GM12878 (cell line): ENCODE data around the gene SLC25A33. TPM values are rescaled to one million over a fixed set of nuclear protein-coding genes. Genes with fewer than 3 reads are reported as not detected.

Experiments
- ATAC-seq: fragments of 200-7000 bp; cut with Tn5 transposase; 3 replicates; pipeline ENCODE4 v1.9.1; 2020; ENCODE audit warnings: mild to moderate bottlenecking, moderate library complexity
- BruUV-seq: library from RNA; stranded (reverse); fragments of 400-500 nt; replicated peaks from 2 replicates; lab custom pipeline; 2021; lab: Mats Ljungman, UMichigan
- CTCF ChIA-PET: fragments of 300-600 bp; sonication (Branson Sonifier 250); formaldehyde crosslinking; extraction: SDS; loops from one replicate; lab custom pipeline; 2021; ENCODE audit warnings: inconsistent platforms; lab: Yijun Ruan, JAX
- POLR2A ChIA-PET: fragments of 350-600 bp; formaldehyde crosslinking; extraction: SDS; loops from one replicate; lab custom pipeline; 2021; ENCODE audit warnings: inconsistent platforms; lab: Charles Lee
- RAD21 ChIA-PET: fragments of 300-600 bp; sonication (Branson Sonifier 250); formaldehyde crosslinking; loops from one replicate; lab custom pipeline; 2023; ENCODE audit warnings: antibody characterized with exemption; ENCODE audit not compliant: unreplicated experiment; lab: Charles Lee
- SMC1A ChIA-PET: fragments of 300-600 bp; sonication (Branson Sonifier 250); formaldehyde crosslinking; loops from one replicate; lab custom pipeline; 2023; ENCODE audit not compliant: unreplicated experiment, uncharacterized antibody; lab: Charles Lee
- DNase-seq: peaks from one replicate; pipeline ENCODE4 v3.0.0-alpha.2; 2011; ENCODE audit warnings: low read depth, low spot score
- FAIRE-seq: peaks from 3 replicates; lab custom pipeline; 2011; peaks lifted over from hg19 to GRCh38; lab: Jason Lieb, UNC
- H2AFZ ChIP-seq: 2 replicates; pipeline ENCODE4 v1.6.0; 2011; ENCODE audit warnings: low read depth, low read length, control low read depth; ENCODE audit not compliant: control insufficient read depth
- H3K27ac ChIP-seq: 2 replicates; pipeline ENCODE4 v1.5.1; 2011; ENCODE audit warnings: control low read depth; ENCODE audit not compliant: control insufficient read depth, insufficient read depth
- H3K27me3 ChIP-seq, 2 experiments: replicated peaks in 1 of 2; 2 replicates each; pipeline versions ENCODE4 v1.6.0 to v1.6.1; 2011; ENCODE audit warnings: low read length in 1 of 2; ENCODE audit not compliant: control insufficient read depth in 2 of 2, insufficient read depth in 2 of 2
- H3K36me3 ChIP-seq, 2 experiments: 2 replicates each; pipeline ENCODE4 v1.5.1; 2011; ENCODE audit warnings: low read length in 1 of 2; ENCODE audit not compliant: control insufficient read depth in 2 of 2, insufficient read depth in 2 of 2
- H3K4me1 ChIP-seq: 2 replicates; pipeline ENCODE4 v1.6.1; 2011; ENCODE audit warnings: mild to moderate bottlenecking, low read length, moderate library complexity, mixed read lengths; ENCODE audit not compliant: control insufficient read depth, insufficient read depth
- H3K4me2 ChIP-seq: 2 replicates; pipeline ENCODE4 v1.6.0; 2011; ENCODE audit warnings: control low read depth; ENCODE audit not compliant: control insufficient read depth, insufficient read depth
- H3K4me3 ChIP-seq: fragments of 200-600 bp; sonication (generic); 2 replicates; pipeline ENCODE4 v1.5.1; 2016
- H3K79me2 ChIP-seq: 2 replicates; pipeline ENCODE4 v1.6.0; 2011; ENCODE audit warnings: low read length; ENCODE audit not compliant: control insufficient read depth, insufficient read depth
- H3K9ac ChIP-seq: 2 replicates; pipeline ENCODE4 v1.8.0; 2011; ENCODE audit warnings: low read length, control low read depth, mixed read lengths; ENCODE audit not compliant: control insufficient read depth, insufficient read depth
- H3K9me3 ChIP-seq: replicated peaks from 3 replicates; pipeline ENCODE4 v1.5.1; 2011; ENCODE audit warnings: mild to moderate bottlenecking, low read length; ENCODE audit not compliant: control insufficient read depth, insufficient read depth
- H4K20me1 ChIP-seq: 2 replicates; pipeline ENCODE4 v1.6.0; 2011; ENCODE audit not compliant: control insufficient read depth, insufficient read depth
- DPF2 ChIP-seq: fragments of 450-650 bp; IDR thresholded peaks from 2 replicates; pipeline ENCODE4 v1.6.1; 2017; ENCODE audit warnings: mild to moderate bottlenecking
- EED ChIP-seq: sonication (generic); IDR thresholded peaks from 2 replicates; pipeline ENCODE4 v1.6.1; 2016; ENCODE audit warnings: antibody characterized with exemption, low read depth
- GATAD2B ChIP-seq: fragments of 450-650 bp; conservative IDR thresholded peaks from 2 replicates; pipeline ENCODE4 v1.6.1; 2017; ENCODE audit warnings: low read depth, mild to moderate bottlenecking, moderate library complexity
- MEF2B ChIP-seq: fragments of 450-650 bp; IDR thresholded peaks from 2 replicates; pipeline ENCODE4 v1.6.1; 2018; ENCODE audit warnings: mild to moderate bottlenecking, moderate library complexity; ENCODE audit not compliant: partially characterized antibody, poor library complexity, severe bottlenecking
- RUNX3 ChIP-seq: IDR thresholded peaks from 2 replicates; pipeline ENCODE4 v1.6.1; 2012; ENCODE audit warnings: low read length, inconsistent platforms
- SIN3A ChIP-seq: IDR thresholded peaks from 2 replicates; pipeline ENCODE4 v1.6.1; 2012; ENCODE audit warnings: low read depth, low read length, improper control_type of control experiment
- SP1 ChIP-seq: IDR thresholded peaks from one replicate; pipeline ENCODE4 v1.6.1; 2011; ENCODE audit warnings: low read depth, low read length
- SPI1 ChIP-seq: IDR thresholded peaks from 2 replicates; pipeline ENCODE4 v1.6.1; 2011; ENCODE audit warnings: low read depth, mild to moderate bottlenecking, low read length, moderate library complexity, borderline replicate concordance; ENCODE audit not compliant: insufficient read depth
- USF2 ChIP-seq: IDR thresholded peaks from 2 replicates; pipeline ENCODE4 v1.6.1; 2011; ENCODE audit warnings: low read depth, low read length, improper control_type of control experiment, borderline replicate concordance
- WGBS: methylation state at CpG from one replicate; pipeline ENCODE4 v1.1.6; 2016; ENCODE audit warnings: low lambda C conversion rate; ENCODE audit not compliant: insufficient replicate concordance, insufficient coverage; ENCODE audit errors: missing lambda C conversion rate; 5-methylcytosine and 5-hydroxymethylcytosine counted together
- in situ Hi-C: fragments of 300-500 bp; cut with MboI; formaldehyde crosslinking; loops from 9 replicates; pipeline ENCODE4 v1.14.3; 2018; ENCODE audit warnings: mixed read lengths
- intact Hi-C: fragments of 100-400 bp; cut with micrococcal nuclease; formaldehyde crosslinking; loops from one replicate; pipeline ENCODE4 v1.14.2; 2022; ENCODE audit not compliant: unreplicated experiment
- polyA plus RNA-seq, 11 experiments: library from polyadenylated mRNA; depleted of rRNA in 4 of 11; unstranded in 6 of 11; stranded (reverse) in 5 of 11; fragments of >200 nt; fragmentation: Nextera tagmentation in 4 of 11; fragmentation: Illumina TruSeq in 1 of 11; extraction: Ambion mirVana in 4 of 11; extraction: Trizol in 1 of 11; gene quantifications; 1 replicate in 1 of 11; 2 replicates in 10 of 11; pipeline versions ENCODE4 v1.2.1 to v1.2.3, GENCODE V29; 2011 to 2016; ENCODE audit warnings: inconsistent platforms in 2 of 11, missing spikeins in 2 of 11, low read depth in 1 of 11
- total RNA-seq, 4 experiments: library from RNA; depleted of rRNA in 3 of 4; stranded (reverse); fragments of >200 nt in 3 of 4; fragmentation: Illumina TruSeq in 1 of 4; extraction: Trizol in 1 of 4; gene quantifications; 2 replicates each; pipeline versions ENCODE4 v1.2.1 to v1.2.3, GENCODE V29; 2013 to 2021

Gene SLC25A33
- total and polyA plus RNA-seq, 10 of the 15 experiments (the other 5 are each of a cell fraction or from before 2014, with no cell fraction given), result 1.7 to 11.2 (median 8.4) TPM

DNA sequence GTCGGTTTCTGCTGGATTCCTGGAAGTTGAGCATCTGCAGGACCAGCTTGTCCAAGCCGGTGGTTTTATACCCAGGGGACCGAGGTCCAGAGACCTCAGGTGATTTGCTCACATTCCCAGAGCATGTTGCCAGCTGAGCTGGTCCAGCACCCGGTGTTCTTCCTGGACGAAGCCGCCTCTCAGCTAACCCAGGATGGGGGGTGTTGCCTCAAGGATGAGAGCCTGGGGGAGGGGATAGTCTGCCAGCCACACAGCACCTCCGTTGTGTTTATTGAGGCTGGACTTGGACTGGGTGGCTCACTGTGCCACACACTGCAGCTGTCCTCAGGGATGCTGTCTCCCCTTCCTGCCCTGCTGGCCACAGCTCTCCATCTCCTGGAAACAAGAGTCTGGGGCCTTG lies 50.9 kb downstream of the SLC25A33 start:
- RAD21 ChIA-PET, result interaction anchor here (1.1 to 2.9 kb wide), 6 partner anchors 25 to 278 kb away, joined by 3 to 13 read pairs (median 6); no protein-coding TSS in a partner anchor
- no peak overlapping the region for H2AFZ ChIP-seq
- ATAC-seq (no peak), DNase-seq (no peak), FAIRE-seq (no peak)
- H3K36me3 ChIP-seq, result no peaks in the 10 kb centered on the region; a peak in 1 of 4 replicates
- H3K9ac ChIP-seq, result peak overlapping the region; percentile 81
- H3K4me3 ChIP-seq, result peak overlapping the region; percentile 73
- BruUV-seq, result no TSS peak
- H3K79me2 ChIP-seq, result peaks cover 54% of the 10 kb centered on the region
- TF ChIP-seq SIN3A, result no peak
- TF ChIP-seq MEF2B, result peak; percentile 29
- SMC1A ChIA-PET, result interaction anchor here (0.8 to 1.5 kb wide), 8 partner anchors 27 to 510 kb away, joined by 3 to 5 read pairs (median 3); no protein-coding TSS in a partner anchor
- H3K27me3 ChIP-seq, result no peaks in the 10 kb centered on the region
- intact Hi-C loops (no loop called here), in situ Hi-C loops (no loop called here)
- POLR2A ChIA-PET, result interaction anchor here (0.7 to 1.6 kb wide), 4 partner anchors 25 to 65 kb away, joined by 3 to 8 read pairs (median 4); no protein-coding TSS in a partner anchor
- CTCF ChIA-PET, result interaction anchor here (0.6 to 4.9 kb wide), 15 partner anchors 14 to 352 kb away, joined by 3 to 37 read pairs (median 4); no protein-coding TSS in a partner anchor
- peaks cover 3% of the 10 kb centered on the region; the same call in 1 of the 2 replicates for H4K20me1 ChIP-seq
- no peaks in the 10 kb centered on the region for H3K9me3 ChIP-seq
- no peak overlapping the region for H3K27ac ChIP-seq
- peak overlapping the region; percentile 95 for H3K4me2 ChIP-seq
- 52% methylated on average over 7 of the region's 7 CpGs for WGBS
- H3K4me1 ChIP-seq, result peaks cover 28% of the 10 kb centered on the region

GRCh38 chr1:9590945-9591668 lies 51.8 kb downstream of the SLC25A33 start:
- intact Hi-C loops, result no loop called here
- peak overlapping the region; percentile 95 for H3K4me2 ChIP-seq
- DNase-seq, result no peak
- H3K27ac ChIP-seq, result peak overlapping the region; percentile 3; the same call in 1 of the 2 replicates
- WGBS, result 62% methylated on average over 19 of the region's 19 CpGs
- H3K4me3 ChIP-seq, result peak overlapping the region; percentile 73
- RAD21 ChIA-PET, result interaction anchor here (1.6 to 2.9 kb wide), 2 partner anchors 24 to 35 kb away, joined by 3 to 13 read pairs; no protein-coding TSS in a partner anchor
- H2AFZ ChIP-seq, result no peak overlapping the region
- peak; percentile 31 for ATAC-seq
- no peaks in the 10 kb centered on the region for H3K9me3 ChIP-seq
- SMC1A ChIA-PET, result interaction anchor here (0.9 to 1.0 kb wide), 2 partner anchors 38 to 95 kb away, joined by 3 read pairs; no protein-coding TSS in a partner anchor
- H3K36me3 ChIP-seq, result no peaks in the 10 kb centered on the region; a peak in 2 of 4 replicates
- TF ChIP-seq SP1 (no peak), RUNX3 (0 out of 2 replicates have a peak, but pooled peaks have one; percentile 4), SPI1 (peak; percentile 79), DPF2 (0 out of 2 replicates have a peak, but pooled peaks have one; percentile 27), USF2 (no peak), GATAD2B (0 out of 2 replicates have a peak, but pooled peaks have one; percentile 27), EED (0 out of 2 replicates have a peak, but pooled peaks have one; percentile 18)
- TF ChIP-seq, all 136 proteins: peak for 5
- H3K9ac ChIP-seq, result no peak overlapping the region
- no TSS peak for BruUV-seq
- peaks cover 54% of the 10 kb centered on the region for H3K79me2 ChIP-seq
- H4K20me1 ChIP-seq, result peaks cover 3% of the 10 kb centered on the region; the same call in 1 of the 2 replicates
- in situ Hi-C loops, result no loop called here
- peaks cover 28% of the 10 kb centered on the region for H3K4me1 ChIP-seq
- no peak for FAIRE-seq
- ChIA-PET CTCF (interaction anchor here (0.5 to 4.9 kb wide), 6 partner anchors 26 to 196 kb away, joined by 3 to 37 read pairs (median 3); no protein-coding TSS in a partner anchor), POLR2A (interaction anchor here (0.6 to 1.6 kb wide), 3 partner anchors 24 to 64 kb away, joined by 3 to 8 read pairs (median 6); no protein-coding TSS in a partner anchor)
- no peaks in the 10 kb centered on the region for H3K27me3 ChIP-seq
